ENCODE results near the gene STYX.

Gene STYX

DNA sequence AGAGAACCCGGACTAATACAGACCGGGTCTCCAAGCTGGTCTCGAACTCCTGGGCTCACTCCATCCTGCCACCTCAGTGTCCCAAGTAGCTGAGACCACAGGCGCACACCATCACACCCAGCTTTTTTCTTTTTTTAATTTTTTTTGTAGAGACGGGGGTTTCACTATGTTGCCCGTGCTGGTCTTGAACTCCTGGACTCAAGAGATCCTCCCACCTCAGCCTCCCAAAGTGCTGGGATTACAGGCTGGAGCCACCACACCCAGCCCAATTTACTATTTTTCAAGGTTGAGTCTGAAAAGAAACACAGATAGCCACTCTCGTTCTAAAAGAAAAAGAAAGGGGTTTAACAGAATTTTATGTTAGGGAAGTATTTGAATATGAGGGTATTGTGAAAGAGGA, 36.4 kb upstream of the STYX start:
- TF ChIP-seq, protein P1, sequence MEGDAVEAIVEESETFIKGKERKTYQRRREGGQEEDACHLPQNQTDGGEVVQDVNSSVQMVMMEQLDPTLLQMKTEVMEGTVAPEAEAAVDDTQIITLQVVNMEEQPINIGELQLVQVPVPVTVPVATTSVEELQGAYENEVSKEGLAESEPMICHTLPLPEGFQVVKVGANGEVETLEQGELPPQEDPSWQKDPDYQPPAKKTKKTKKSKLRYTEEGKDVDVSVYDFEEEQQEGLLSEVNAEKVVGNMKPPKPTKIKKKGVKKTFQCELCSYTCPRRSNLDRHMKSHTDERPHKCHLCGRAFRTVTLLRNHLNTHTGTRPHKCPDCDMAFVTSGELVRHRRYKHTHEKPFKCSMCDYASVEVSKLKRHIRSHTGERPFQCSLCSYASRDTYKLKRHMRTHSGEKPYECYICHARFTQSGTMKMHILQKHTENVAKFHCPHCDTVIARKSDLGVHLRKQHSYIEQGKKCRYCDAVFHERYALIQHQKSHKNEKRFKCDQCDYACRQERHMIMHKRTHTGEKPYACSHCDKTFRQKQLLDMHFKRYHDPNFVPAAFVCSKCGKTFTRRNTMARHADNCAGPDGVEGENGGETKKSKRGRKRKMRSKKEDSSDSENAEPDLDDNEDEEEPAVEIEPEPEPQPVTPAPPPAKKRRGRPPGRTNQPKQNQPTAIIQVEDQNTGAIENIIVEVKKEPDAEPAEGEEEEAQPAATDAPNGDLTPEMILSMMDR (IDR thresholded peaks at IDR 0.05; ENCODE audit: borderline replicate concordance, insufficient read depth, low read depth, low read length), result no peak
- H3K4me3 ChIP-seq (ENCODE audit: low read depth, low read length), result no peak overlapping the region

DNA sequence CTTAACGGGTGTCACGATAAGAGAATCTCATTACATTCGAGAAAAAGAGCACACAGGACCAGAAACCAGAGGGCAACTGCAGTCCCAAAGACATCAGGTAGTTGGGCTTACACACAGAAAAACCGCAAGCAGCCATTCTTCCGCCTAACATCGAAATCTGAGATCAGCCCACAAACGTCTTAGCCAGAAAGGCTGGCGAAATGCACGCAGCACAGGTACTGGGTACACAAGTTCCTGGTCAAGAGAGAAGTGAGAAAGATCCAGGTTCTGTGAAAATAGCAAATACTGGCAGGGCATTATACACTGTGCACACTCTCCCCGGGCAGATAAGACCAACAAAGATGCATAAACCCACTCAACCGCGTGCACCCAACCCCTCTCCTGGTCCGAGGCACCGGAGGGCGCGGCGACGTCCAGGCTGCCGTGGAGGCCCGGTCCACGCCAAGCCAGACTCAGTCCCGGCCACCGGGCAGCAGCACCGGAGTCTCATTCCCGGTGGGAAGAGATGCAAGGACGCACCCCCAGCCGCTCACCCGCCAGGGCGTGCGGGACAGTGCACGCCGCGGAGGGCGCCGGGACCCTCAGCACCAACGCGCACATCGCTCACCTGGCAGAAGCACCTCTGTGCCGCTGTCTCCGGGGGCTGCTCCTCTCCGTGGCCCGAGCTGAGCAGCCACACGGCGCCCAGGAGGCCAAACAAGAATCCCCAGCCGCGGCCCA, 35.0 kb upstream of the STYX start:
- peak overlapping the region; percentile 84 for H3K4me3 ChIP-seq (ENCODE audit: low read depth, low read length)
- TF ChIP-seq, protein P1 (IDR thresholded peaks at IDR 0.05; ENCODE audit: borderline replicate concordance, insufficient read depth, low read depth, low read length), result no peak

DNA sequence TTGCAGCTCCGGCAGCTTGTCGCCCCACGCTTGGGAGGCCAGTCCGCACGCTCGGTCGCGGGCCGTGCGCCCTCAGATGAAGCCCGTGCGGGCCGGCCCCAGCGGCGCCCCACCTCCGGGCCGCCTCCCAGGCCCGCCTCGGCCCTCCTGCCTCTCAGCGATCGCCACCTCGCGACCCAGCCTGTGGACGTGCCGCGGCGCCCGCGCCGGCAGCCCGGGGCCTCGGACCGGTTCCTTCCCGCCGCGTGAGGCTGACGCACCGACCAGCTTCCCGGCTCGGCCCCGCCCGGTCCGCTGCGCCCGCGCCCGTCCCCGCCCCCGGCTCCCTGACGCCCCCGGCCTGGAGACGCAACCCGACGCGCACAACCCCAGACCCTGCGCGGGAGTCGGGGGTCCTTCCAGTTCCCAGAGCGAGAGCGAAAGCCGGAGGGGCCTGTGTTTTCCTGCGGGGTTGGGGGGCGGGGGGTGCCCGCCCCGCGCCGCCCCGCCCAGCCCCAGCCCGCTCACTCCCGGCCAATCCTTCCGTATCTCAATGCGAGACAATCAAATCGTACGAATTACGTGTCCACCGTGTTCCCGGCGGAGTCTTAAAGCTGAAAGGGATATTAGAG, 34.4 kb upstream of the STYX start, which contains the start of gene ERO1A:
Gene ERO1A, minus strand, starts transcription at position 78 of the 611 bp plus-strand sequence. Its CDS starts 77 bp downstream, at position 1.
- TF ChIP-seq, protein P1 (IDR thresholded peaks at IDR 0.05; ENCODE audit: borderline replicate concordance, insufficient read depth, low read depth, low read length), result 0 out of 2 replicates have a peak, but pooled peaks have one; percentile 16
- H3K4me3 ChIP-seq (ENCODE audit: low read depth, low read length), result peak within 1 kb of the TSS; percentile 84

DNA sequence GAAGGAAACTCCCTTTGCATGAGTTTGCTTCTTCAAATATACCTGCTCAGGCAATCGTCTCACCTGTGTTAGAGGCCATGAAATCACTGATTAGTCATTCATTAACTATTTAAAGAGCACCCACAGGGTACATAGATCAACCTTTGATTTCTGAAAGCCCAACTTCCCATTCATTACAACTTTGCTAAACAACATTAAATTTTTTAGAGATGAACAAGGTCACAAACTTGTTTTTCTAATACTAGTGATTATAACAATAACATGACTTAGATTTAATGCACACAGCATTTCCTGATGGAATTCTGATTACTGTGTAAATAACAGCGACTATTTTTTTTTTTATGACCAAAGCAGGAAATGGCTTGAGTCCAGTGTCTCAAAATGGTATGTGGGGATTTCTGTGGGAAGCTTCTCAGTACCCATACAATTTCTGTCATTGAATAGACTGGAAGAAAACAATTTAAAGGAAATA, 29.2 kb upstream of the STYX start:
- no peak overlapping the region for H3K4me3 ChIP-seq (ENCODE audit: low read depth, low read length)
- TF ChIP-seq, protein P1 (IDR thresholded peaks at IDR 0.05; ENCODE audit: borderline replicate concordance, insufficient read depth, low read depth, low read length), result no peak

DNA sequence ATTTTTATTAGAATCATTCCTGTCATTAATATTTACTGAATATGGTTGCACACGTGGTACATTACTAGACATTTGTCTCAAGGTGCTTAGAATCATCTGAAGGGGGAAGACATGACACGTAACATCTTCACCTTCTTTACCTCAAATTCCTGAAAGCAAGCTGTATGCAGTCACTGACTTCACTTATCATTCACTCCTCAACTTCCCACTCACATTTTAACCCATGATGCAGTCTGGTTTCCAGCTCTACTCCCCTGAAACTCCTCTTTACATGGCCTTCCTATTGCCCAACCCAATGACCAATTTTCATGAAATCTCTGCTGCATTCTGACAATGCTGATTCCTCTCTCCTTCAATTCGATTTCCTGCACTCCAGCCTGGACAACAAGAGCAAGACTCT, 28.7 kb upstream of the STYX start:
- TF ChIP-seq, protein P1 (IDR thresholded peaks at IDR 0.05; ENCODE audit: borderline replicate concordance, insufficient read depth, low read depth, low read length), result no peak
- no peak overlapping the region for H3K4me3 ChIP-seq (ENCODE audit: low read depth, low read length)

- TF ChIP-seq, protein P1 (IDR thresholded peaks at IDR 0.05; ENCODE audit: borderline replicate concordance, insufficient read depth, low read depth, low read length), result no peak
- no peak overlapping the region for H3K4me3 ChIP-seq (ENCODE audit: low read depth, low read length)
Measured at GRCh38 chr14:52703225-52703624, 26.7 kb upstream of the STYX start.

DNA sequence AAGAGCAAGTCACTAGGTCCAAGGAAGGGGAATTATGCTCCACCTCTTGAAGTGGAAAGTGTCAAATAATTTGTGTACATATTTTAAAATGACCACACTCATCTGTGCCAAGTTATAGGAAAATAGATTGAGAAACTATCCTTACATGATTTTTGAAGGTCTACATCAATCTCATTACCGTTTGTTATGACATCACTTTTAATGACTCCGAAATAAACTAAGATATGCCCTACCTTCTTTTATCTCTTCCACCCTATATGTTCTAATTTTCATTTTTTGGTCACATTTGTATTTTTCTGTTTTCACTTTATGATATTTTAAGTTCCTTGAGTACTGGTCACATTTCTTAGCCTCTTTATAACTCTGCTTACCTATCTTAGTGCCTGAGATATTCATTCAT, 26.3 kb upstream of the STYX start:
- no peak overlapping the region for H3K4me3 ChIP-seq (ENCODE audit: low read depth, low read length)
- TF ChIP-seq, protein P1 (IDR thresholded peaks at IDR 0.05; ENCODE audit: borderline replicate concordance, insufficient read depth, low read depth, low read length), result no peak
